ENCODE results near the gene ENTPD5. TPM values are rescaled to one million over a fixed set of nuclear protein-coding genes. Genes with fewer than 3 reads are reported as not detected.

ENTPD5 gene
- total RNA-seq, 2 donors from 2014 or later, result 130 to 153 TPM

DNA sequence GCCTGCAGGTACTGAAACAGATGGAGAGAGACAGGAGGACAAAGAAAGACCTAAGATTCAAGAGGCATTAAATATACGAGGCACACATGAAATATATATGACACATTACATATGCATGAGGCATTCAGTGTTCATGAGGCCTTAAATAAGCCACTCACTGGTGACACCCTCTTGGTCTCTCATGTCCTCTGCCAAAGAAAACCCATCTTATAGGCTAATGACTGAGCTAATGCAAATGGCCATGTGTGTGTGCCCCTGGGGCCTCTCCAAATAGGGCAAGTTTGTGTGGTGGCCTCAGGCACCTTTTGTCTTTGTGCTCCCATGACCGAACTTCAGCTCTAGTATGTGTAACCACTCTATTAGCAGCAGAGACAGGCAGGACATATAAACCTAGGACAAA lies 50.2 kb downstream of the ENTPD5 start:
- H3K4me3 ChIP-seq, result no peak overlapping the region
- H3K27me3 ChIP-seq, result no peaks in the 10 kb centered on the region
- DNase-seq, result no peak
- no peaks in the 10 kb centered on the region for H3K9me3 ChIP-seq
- H3K27ac ChIP-seq, result no peak overlapping the region
- H3K9ac ChIP-seq (ENCODE audit: low read depth in 2 of 2, low read length in 2 of 2), result no peak overlapping the region
- peaks cover 3% of the 10 kb centered on the region for H3K4me1 ChIP-seq
- intact Hi-C loops (cut with DNase I), result no loop called here
- no peaks in the 10 kb centered on the region for H3K36me3 ChIP-seq
- TF ChIP-seq, protein P1, sequence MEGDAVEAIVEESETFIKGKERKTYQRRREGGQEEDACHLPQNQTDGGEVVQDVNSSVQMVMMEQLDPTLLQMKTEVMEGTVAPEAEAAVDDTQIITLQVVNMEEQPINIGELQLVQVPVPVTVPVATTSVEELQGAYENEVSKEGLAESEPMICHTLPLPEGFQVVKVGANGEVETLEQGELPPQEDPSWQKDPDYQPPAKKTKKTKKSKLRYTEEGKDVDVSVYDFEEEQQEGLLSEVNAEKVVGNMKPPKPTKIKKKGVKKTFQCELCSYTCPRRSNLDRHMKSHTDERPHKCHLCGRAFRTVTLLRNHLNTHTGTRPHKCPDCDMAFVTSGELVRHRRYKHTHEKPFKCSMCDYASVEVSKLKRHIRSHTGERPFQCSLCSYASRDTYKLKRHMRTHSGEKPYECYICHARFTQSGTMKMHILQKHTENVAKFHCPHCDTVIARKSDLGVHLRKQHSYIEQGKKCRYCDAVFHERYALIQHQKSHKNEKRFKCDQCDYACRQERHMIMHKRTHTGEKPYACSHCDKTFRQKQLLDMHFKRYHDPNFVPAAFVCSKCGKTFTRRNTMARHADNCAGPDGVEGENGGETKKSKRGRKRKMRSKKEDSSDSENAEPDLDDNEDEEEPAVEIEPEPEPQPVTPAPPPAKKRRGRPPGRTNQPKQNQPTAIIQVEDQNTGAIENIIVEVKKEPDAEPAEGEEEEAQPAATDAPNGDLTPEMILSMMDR (IDR thresholded peaks at IDR 0.05), result no peak

DNA sequence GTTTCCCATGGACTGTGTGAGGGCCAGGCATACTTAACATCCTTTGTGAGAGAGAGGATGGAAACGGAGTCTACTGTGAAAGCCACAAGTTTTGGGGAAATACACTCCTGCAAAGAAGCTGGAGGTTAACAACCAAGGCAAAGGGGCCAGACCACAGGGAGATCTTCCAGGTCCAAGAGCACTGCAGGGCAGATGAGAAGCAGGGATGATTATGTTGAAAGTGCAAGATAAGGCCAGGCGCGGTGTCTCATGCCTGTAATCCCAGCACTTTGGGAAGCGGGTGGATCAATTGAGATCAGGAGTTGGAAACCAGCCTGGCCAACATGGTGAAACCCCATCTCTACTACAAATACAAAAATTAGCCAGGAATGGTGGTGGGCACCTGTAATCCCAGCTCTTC lies 53.9 kb downstream of the ENTPD5 start:
- H3K4me3 ChIP-seq, result no peak overlapping the region
- no peaks in the 10 kb centered on the region for H3K9me3 ChIP-seq
- H3K27me3 ChIP-seq, result no peaks in the 10 kb centered on the region
- intact Hi-C loops (cut with DNase I), result no loop called here
- peaks cover 25% of the 10 kb centered on the region for H3K36me3 ChIP-seq
- DNase-seq, result no peak
- TF ChIP-seq, protein P1 (IDR thresholded peaks at IDR 0.05), result no peak
- no peak overlapping the region for H3K27ac ChIP-seq
- H3K4me1 ChIP-seq, result no peaks in the 10 kb centered on the region
- H3K9ac ChIP-seq (ENCODE audit: low read depth in 2 of 2, low read length in 2 of 2), result no peak overlapping the region

DNA sequence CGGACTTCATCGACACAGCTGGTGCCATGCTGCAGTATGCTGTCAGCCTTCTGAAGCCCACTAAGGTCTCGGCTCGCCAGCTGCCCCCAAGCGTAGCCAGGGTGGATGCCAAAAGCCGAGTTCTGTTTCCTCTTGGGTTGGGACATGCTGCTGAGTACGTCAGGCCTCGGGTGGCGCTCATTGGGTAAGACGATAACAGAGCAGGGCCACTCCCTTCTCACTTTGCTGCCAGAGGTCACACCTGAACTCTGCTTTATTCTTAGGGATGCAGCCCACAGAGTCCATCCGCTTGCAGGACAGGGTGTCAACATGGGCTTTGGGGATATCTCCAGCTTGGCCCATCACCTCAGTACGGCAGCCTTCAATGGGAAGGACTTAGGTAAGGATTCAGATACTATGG lies 57.9 kb downstream of the ENTPD5 start:
- H3K27ac ChIP-seq, result no peak overlapping the region
- H3K27me3 ChIP-seq, result no peaks in the 10 kb centered on the region
- H3K9me3 ChIP-seq, result no peaks in the 10 kb centered on the region
- no peak overlapping the region for H3K4me3 ChIP-seq
- intact Hi-C loops (cut with DNase I), result no loop called here
- DNase-seq, result no peak
- peaks cover 35% of the 10 kb centered on the region for H3K36me3 ChIP-seq
- H3K4me1 ChIP-seq, result no peaks in the 10 kb centered on the region
- no peak overlapping the region for H3K9ac ChIP-seq (ENCODE audit: low read depth in 2 of 2, low read length in 2 of 2)
- TF ChIP-seq, protein P1 (IDR thresholded peaks at IDR 0.05), result no peak

DNA sequence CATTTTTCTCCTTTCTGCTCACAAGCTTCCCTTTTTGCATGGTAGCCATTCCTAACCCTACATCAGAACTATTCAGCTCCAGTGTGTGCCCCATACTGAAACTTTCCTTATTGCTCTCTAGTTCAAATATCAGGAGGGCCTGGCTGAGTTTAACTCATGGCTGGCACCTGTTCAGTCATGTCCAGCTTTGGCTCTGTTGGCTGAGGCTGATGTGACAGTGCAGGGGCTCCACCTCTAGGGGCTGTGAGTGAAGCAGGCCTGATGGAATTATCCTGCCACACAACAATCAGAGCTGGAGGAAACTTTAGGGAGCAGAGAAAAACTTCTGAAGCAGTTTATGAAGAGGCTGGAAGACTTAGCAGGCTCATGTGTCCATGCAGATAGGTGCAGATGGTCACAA lies 60.5 kb downstream of the ENTPD5 start:
- no peak overlapping the region for H3K9ac ChIP-seq (ENCODE audit: low read depth in 2 of 2, low read length in 2 of 2)
- no peaks in the 10 kb centered on the region for H3K9me3 ChIP-seq
- H3K4me1 ChIP-seq, result no peaks in the 10 kb centered on the region
- H3K36me3 ChIP-seq, result peaks cover 43% of the 10 kb centered on the region
- DNase-seq, result no peak
- H3K4me3 ChIP-seq, result no peak overlapping the region
- TF ChIP-seq, protein P1 (IDR thresholded peaks at IDR 0.05), result no peak
- no peaks in the 10 kb centered on the region for H3K27me3 ChIP-seq
- no peak overlapping the region for H3K27ac ChIP-seq
- intact Hi-C loops (cut with DNase I), result no loop called here

DNA sequence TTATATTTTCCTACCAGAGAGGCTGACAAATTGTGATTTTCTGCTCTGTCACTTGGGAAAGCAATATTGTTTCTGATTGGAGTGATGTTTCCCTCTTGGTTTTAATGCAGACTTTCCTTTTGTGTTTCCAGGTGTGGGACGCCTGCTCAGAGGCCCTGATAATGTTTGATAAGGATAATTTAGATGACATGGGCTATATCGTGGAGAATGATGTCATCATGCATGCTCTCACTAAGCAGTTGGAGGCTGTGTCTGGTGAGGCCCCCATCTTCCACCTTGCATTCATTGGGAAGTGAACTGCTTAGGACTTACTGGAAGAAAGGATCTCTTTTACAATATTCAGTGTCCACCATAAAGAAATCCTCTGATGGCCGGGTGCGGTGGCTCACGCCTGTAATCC lies 63.4 kb downstream of the ENTPD5 start:
- TF ChIP-seq, protein P1 (IDR thresholded peaks at IDR 0.05), result no peak
- intact Hi-C loops (cut with DNase I), result no loop called here
- no peaks in the 10 kb centered on the region for H3K9me3 ChIP-seq
- no peak overlapping the region for H3K9ac ChIP-seq (ENCODE audit: low read depth in 2 of 2, low read length in 2 of 2)
- no peaks in the 10 kb centered on the region for H3K27me3 ChIP-seq
- no peak overlapping the region for H3K27ac ChIP-seq
- H3K4me1 ChIP-seq, result peaks cover 4% of the 10 kb centered on the region
- no peak overlapping the region for H3K4me3 ChIP-seq
- DNase-seq, result no peak
- H3K36me3 ChIP-seq, result peaks cover 23% of the 10 kb centered on the region

DNA sequence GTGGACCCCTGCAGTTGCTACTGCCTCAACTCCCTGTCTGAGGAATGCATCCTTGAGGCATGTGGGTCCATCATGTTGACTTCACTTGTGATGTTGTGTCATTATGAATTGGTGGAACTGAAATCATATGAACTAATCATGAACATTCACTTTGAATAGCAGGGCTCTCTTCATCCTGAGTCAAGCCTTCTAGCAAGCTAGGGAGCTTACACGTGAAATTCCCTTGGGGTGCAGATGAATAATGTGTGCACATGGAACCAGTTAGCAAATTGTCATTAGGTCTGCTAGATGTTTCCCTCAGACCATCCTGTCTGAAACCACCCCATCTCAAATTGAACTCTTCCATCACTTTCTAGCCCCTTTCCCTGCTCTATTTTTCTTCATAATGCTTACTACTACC lies 65.4 kb downstream of the ENTPD5 start:
- Histone ChIP-seq H3K4me1 (peaks cover 5% of the 10 kb centered on the region), H3K9ac (ENCODE audit: low read depth in 2 of 2, low read length in 2 of 2) (no peak overlapping the region), H3K27me3 (no peaks in the 10 kb centered on the region), H3K9me3 (no peaks in the 10 kb centered on the region), H3K4me3 (no peak overlapping the region), H3K36me3 (peaks cover 14% of the 10 kb centered on the region), H3K27ac (no peak overlapping the region)
- TF ChIP-seq, protein P1 (IDR thresholded peaks at IDR 0.05), result no peak
- DNase-seq, result no peak
- intact Hi-C loops (cut with DNase I), result no loop called here
